Liver (tissue), 9 donors: Measurements from ENCODE around the gene PLCB4. TPM values are rescaled to one million over a fixed set of nuclear protein-coding genes. Genes with fewer than 3 reads are reported as not detected.
A peak's percentile ranks its signal among the peaks of the same experiment; 100 is the strongest.

Source experiments
- DNase-seq: peaks from one replicate; pipeline ENCODE4 v3.0.0-alpha.2; 2017; ENCODE audit warnings: low spot score
- H3K27ac ChIP-seq, 2 donors: one replicate each; pipeline ENCODE4 v1.7.0; 2013; ENCODE audit warnings: inconsistent platforms in 2 of 2, low read length in 2 of 2, control low read depth in 1 of 2, low read depth in 1 of 2, mild to moderate bottlenecking in 1 of 2
- H3K27me3 ChIP-seq, 4 donors: one replicate each; pipeline versions ENCODE4 v1.6.1 to v1.7.0; 2013; ENCODE audit warnings: low read length in 3 of 4, inconsistent platforms in 1 of 4, mild to moderate bottlenecking in 1 of 4, moderate library complexity in 1 of 4; ENCODE audit not compliant: control insufficient read depth in 4 of 4, insufficient read depth in 4 of 4
- H3K36me3 ChIP-seq, 4 donors: one replicate each; pipeline versions ENCODE4 v1.6.1 to v1.7.0; 2013; ENCODE audit warnings: low read length in 3 of 4, mild to moderate bottlenecking in 3 of 4, low read depth in 1 of 4, moderate library complexity in 1 of 4; ENCODE audit not compliant: control insufficient read depth in 4 of 4, insufficient read depth in 3 of 4
- H3K4me1 ChIP-seq, 4 donors: one replicate each; pipeline versions ENCODE4 v1.6.1 to v1.7.0; 2013; ENCODE audit warnings: low read length in 3 of 4, mild to moderate bottlenecking in 3 of 4, moderate library complexity in 1 of 4; ENCODE audit not compliant: control insufficient read depth in 4 of 4, insufficient read depth in 4 of 4
- H3K4me3 ChIP-seq, 3 donors: one replicate each; pipeline versions ENCODE4 v1.6.1 to v1.7.0; 2013; ENCODE audit warnings: low read length in 3 of 3, control low read depth in 1 of 3, low read depth in 1 of 3, mild to moderate bottlenecking in 1 of 3
- H3K9ac ChIP-seq, 2 donors: one replicate each; pipeline ENCODE4 v1.7.0; 2013; ENCODE audit warnings: low read length in 2 of 2, mild to moderate bottlenecking in 2 of 2, moderate library complexity in 2 of 2, control low read depth in 1 of 2, low read depth in 1 of 2
- H3K9me3 ChIP-seq, 4 donors: one replicate each; pipeline versions ENCODE4 v1.6.1 to v1.7.0; 2013; ENCODE audit warnings: low read length in 3 of 4; ENCODE audit not compliant: control insufficient read depth in 4 of 4
- ATF3 ChIP-seq: IDR thresholded peaks from 2 replicates; pipeline ENCODE4 v1.6.1; 2016; ENCODE audit warnings: antibody characterized with exemption
- CTCF ChIP-seq: fragments of 150-350 bp; IDR thresholded peaks from 2 replicates; pipeline ENCODE4 v1.5.1; 2017; ENCODE audit warnings: improper control_type of control experiment, low read depth, low read length; ENCODE audit not compliant: missing input control
- EGR1 ChIP-seq, 2 donors: IDR thresholded peaks; 2 replicates each; pipeline ENCODE4 v1.6.1; 2016 to 2018; ENCODE audit warnings: antibody characterized with exemption in 2 of 2, low read depth in 2 of 2
- FOXA1 ChIP-seq: IDR thresholded peaks from 2 replicates; pipeline ENCODE4 v1.6.1; 2016; ENCODE audit warnings: antibody characterized with exemption
- FOXA2 ChIP-seq: IDR thresholded peaks from 2 replicates; pipeline ENCODE4 v1.6.1; 2016; ENCODE audit warnings: antibody characterized with exemption
- GABPA ChIP-seq, 2 donors: IDR thresholded peaks in 1 of 2; conservative IDR thresholded peaks in 1 of 2; 2 replicates each; pipeline ENCODE4 v1.6.1; 2016; ENCODE audit warnings: antibody characterized with exemption in 2 of 2, mild to moderate bottlenecking in 1 of 2, moderate library complexity in 1 of 2
- HNF4A ChIP-seq, 2 donors: conservative IDR thresholded peaks; 2 replicates each; pipeline ENCODE4 v1.6.1; 2016; ENCODE audit warnings: antibody characterized with exemption in 2 of 2, mild to moderate bottlenecking in 2 of 2
- HNF4G ChIP-seq: IDR thresholded peaks from 2 replicates; pipeline ENCODE4 v1.6.1; 2016; ENCODE audit warnings: antibody characterized with exemption
- JUND ChIP-seq, 2 donors: IDR thresholded peaks; 2 replicates each; pipeline ENCODE4 v1.6.1; 2016; ENCODE audit warnings: antibody characterized with exemption in 2 of 2
- MAX ChIP-seq: IDR thresholded peaks from 2 replicates; pipeline ENCODE4 v1.6.1; 2016; ENCODE audit warnings: antibody characterized with exemption
- NR2F2 ChIP-seq: IDR thresholded peaks from 2 replicates; pipeline ENCODE4 v1.6.1; 2016; ENCODE audit warnings: antibody characterized with exemption
- RAD21 ChIP-seq, 2 donors: IDR thresholded peaks; 2 replicates each; pipeline ENCODE4 v1.6.1; 2016; ENCODE audit warnings: antibody characterized with exemption in 2 of 2, mild to moderate bottlenecking in 2 of 2
- REST ChIP-seq: IDR thresholded peaks from 2 replicates; pipeline ENCODE4 v1.6.1; 2016; ENCODE audit warnings: antibody characterized with exemption, mild to moderate bottlenecking
- RXRA ChIP-seq, 2 donors: IDR thresholded peaks; 2 replicates each; pipeline ENCODE4 v1.6.1; 2017 to 2018; ENCODE audit warnings: antibody characterized with exemption in 2 of 2, mild to moderate bottlenecking in 1 of 2
- SP1 ChIP-seq: IDR thresholded peaks from 2 replicates; pipeline ENCODE4 v1.6.1; 2018; ENCODE audit warnings: antibody characterized with exemption, mild to moderate bottlenecking
- TAF1 ChIP-seq: conservative IDR thresholded peaks from 2 replicates; pipeline ENCODE4 v1.6.1; 2016; ENCODE audit warnings: antibody characterized with exemption, mild to moderate bottlenecking
- YY1 ChIP-seq: IDR thresholded peaks from 2 replicates; pipeline ENCODE4 v1.6.1; 2016; ENCODE audit warnings: antibody characterized with exemption, mild to moderate bottlenecking
- ZBTB33 ChIP-seq: IDR thresholded peaks from 2 replicates; pipeline ENCODE4 v1.6.1; 2016; ENCODE audit warnings: antibody characterized with exemption
- WGBS: extraction: QIAGEN DNeasy Blood & Tissue Kit; methylation state at CpG from one replicate; pipeline ENCODE4 v1.1.7; 2013; 5-methylcytosine and 5-hydroxymethylcytosine counted together
- polyA plus RNA-seq, 2 donors: library from polyadenylated mRNA; stranded (reverse) in 1 of 2; unstranded in 1 of 2; fragments of 200-250 nt in 1 of 2; fragments of >200 nt in 1 of 2; fragmentation: Nextera tagmentation in 1 of 2; extraction: Ambion mirVana in 1 of 2; gene quantifications; one replicate each; pipeline versions ENCODE4 v1.2.1 to v1.2.3, GENCODE V29; 2013 to 2015
- total RNA-seq, 2 donors: library from RNA; depleted of rRNA; stranded (reverse); fragments of >200 nt; gene quantifications; one replicate each; pipeline ENCODE4 v1.2.3, GENCODE V29; 2014
- donor health status: healthy.
- donor health status: healthy.
- donor health status: healthy.
- donor health status: healthy.
- donor health status: healthy.

PLCB4 gene
- total RNA-seq = under 1 TPM; 0.37 to 0.67 TPM
- under 1 TPM; 0.14 to 0.22 TPM for polyA plus RNA-seq

GRCh38 chr20:9068841-9069663 is at the start of gene PLCB4:
Gene PLCB4, plus strand, starts transcription at chr20:9069087. Its CDS starts 238,728 bp downstream, at chr20:9307815.
- Histone ChIP-seq H3K9ac (no peak within 1 kb of the TSS), H3K9me3 (no peaks in the 10 kb centered on the region), H3K36me3 (no peaks in the 10 kb centered on the region), H3K27ac (no peak within 1 kb of the TSS), H3K4me1 (peaks cover 0 to 15% (median 3%) of the 10 kb centered on the region in 4 donors), H3K27me3 (peaks cover 0 to 14% (median 6%) of the 10 kb centered on the region in 4 donors), H3K4me3 (peak within 1 kb of the TSS in 1 of 3 donors; percentile 40)
- DNase-seq = no peak
- TF ChIP-seq HNF4G (no peak), YY1 (no peak), CTCF (no peak), ZBTB33 (no peak), TAF1 (no peak), FOXA1 (no peak), MAX (no peak), NR2F2 (no peak), GABPA (IDR thresholded peaks at IDR 0.05 in 1 of 2, conservative IDR thresholded peaks at IDR 0.05 in 1 of 2) (no peak), EGR1 (IDR thresholded peaks at IDR 0.05; ENCODE audit: low read depth in 2 of 2) (no peak), HNF4A (conservative IDR thresholded peaks at IDR 0.05) (no peak), REST (no peak), FOXA2 (no peak), RXRA (IDR thresholded peaks at IDR 0.05) (no peak), SP1 (no peak), JUND (IDR thresholded peaks at IDR 0.05) (no peak), RAD21 (IDR thresholded peaks at IDR 0.05) (no peak), ATF3 (no peak)
- WGBS = 3% methylated on average over 75 of the region's 75 CpGs
